SIG-M5 (cell line): ENCODE measurements around the gene PCDHGA6.
"Not testable (repeated sequence)": the region's sequence is repeated elsewhere in the genome, so short reads cannot be mapped to it uniquely, and the experiment has no call there.

ENCODE experiments used
- DNase-seq: peaks from one replicate; lab custom pipeline; 2025; lab: John Stamatoyannopoulos, UW

Gene PCDHGA6

DNA sequence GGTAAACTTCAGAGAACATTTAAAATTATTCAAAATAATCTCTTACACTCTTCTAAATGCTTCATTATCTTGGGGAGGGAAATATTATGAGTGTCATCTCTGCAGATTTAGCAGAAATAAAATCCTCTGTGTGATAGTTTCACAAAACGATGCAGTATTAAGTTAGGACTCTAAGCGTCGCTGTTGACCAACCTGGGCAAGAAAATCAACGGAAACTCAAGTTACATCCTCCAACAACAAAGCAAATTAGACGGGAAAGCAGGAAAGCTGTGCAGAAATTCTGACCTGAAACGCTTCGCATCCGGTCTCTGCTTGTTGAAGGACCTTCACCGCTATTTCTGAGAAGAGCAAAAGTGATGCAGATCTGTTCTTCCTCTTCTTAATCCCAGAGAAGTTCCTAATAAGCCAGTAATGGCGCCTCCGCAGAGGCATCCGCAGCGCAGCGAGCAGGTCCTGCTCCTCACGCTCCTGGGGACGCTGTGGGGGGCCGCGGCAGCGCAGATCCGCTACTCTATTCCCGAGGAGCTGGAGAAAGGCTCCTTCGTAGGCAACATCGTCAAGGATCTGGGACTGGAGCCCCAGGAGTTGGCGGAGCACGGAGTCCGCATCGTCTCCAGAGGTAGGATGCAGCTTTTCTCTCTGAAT lies at the start of gene PCDHGA6:
PCDHGA6 (plus strand) TSS at position 219 of the 645 bp plus-strand sequence; CDS start at position 412, 193 bp downstream.
- DNase-seq, result no peak

DNA sequence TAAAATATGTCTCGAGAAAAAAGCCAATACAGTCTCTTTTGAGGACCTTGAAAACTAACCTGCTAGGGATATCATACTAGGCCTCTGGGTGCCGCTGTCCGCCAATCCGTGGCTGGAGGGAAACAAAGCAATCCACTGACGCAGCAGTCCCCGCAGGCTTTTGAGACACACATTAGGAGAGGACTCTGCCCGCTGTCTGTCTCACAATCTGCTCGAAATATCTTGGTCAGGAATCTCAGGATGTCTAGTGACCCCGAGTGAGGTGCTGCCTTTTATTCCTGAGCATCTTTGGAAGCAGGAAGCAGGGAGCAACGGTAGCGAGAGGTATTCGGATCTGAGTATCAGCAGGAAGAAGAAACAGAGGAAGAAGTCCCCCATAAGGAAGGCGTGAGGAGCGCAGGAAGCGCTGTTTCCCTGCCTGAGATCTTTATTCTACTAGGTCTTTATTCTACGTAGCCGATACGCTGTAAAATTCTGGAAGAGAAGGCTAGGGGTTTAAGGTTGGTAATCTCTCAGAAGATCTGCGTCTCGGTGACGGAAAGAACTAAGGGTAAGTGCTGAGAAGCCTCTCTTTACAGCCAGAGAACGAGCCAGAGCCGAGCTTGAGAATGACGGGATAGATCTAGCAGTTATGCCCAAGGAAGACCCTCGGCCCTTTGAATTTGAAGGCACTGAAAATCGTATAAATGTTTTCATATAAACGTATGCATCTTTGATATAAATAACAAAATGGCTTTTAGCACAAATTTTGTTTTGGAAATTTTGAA lies 47.4 kb upstream of the PCDHGA6 start:
- DNase-seq, result no peak

GRCh38 chr5:141328231-141328630 lies 45.5 kb upstream of the PCDHGA6 start:
- no peak for DNase-seq

- no peak for DNase-seq
Observed at GRCh38 chr5:141330299-141331080, 43.2 kb upstream of the PCDHGA6 start, which contains the start of gene PCDHGA1. Gene PCDHGA1, plus strand, starts transcription at chr5:141330514.

DNA sequence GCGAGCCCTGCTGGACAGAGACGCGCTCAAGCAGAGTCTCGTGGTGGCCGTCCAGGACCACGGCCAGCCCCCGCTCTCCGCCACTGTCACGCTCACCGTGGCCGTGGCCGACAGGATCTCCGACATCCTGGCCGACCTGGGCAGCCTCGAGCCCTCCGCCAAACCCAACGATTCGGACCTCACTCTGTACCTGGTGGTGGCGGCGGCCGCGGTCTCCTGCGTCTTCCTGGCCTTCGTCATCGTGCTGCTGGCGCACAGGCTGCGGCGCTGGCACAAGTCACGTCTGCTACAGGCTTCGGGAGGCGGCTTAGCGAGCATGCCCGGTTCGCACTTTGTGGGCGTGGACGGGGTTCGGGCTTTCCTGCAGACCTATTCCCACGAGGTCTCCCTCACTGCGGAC lies 41.1 kb upstream of the PCDHGA6 start:
- not testable (repeated sequence) for DNase-seq

DNA sequence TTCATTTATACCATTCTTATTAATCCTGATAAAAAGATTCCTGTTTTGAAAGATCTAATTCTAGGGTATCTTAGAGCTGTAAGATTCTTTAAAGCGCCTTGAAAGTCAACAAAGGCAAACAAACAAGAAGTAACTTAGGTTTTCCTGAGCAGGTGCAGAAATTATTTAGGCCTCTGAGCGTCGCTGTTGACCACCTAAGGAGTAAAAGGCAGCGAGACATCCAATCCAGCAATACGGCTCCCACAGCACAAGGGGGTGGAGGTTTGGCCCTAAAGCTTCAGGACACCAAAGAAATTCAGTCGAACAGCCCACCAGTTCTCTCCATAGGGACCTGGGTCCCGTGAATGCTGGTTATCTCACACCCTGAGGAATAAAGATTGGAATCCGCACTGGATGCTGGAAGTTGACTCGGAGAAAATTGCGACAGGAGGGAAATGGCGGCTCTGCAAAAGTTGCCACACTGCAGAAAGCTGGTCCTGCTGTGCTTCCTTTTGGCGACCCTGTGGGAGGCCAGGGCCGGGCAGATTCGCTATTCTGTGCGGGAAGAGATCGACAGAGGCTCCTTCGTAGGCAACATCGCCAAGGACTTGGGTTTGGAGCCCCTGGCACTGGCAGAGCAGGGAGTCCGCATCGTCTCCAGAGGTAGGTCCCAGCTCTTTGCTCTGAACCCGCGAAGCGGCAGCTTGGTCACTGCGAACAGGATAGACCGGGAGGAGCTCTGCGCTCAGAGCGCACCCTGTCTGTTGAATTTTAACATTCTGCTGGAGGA lies 35.0 kb upstream of the PCDHGA6 start, which contains the start of gene PCDHGA2:
PCDHGA2 (plus strand) TSS at position 223 of the 769 bp plus-strand sequence.
- DNase-seq, result no peak

DNA sequence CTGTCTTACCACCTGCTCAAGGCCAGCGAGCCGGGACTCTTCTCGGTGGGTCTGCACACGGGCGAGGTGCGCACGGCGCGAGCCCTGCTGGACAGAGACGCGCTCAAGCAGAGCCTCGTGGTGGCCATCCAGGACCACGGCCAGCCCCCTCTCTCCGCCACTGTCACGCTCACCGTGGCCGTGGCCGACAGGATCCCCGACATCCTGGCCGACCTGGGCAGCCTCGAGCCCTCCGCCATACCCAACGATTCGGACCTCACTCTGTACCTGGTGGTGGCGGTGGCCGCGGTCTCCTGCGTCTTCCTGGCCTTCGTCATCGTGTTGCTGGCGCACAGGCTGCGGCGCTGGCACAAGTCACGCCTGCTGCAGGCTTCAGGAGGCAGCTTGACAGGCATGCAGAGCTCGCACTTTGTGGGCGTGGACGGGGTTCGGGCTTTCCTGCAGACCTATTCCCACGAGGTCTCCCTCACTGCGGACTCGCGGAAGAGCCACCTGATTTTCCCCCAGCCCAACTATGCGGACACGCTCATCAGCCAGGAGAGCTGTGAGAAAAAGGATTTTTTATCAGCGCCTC lies 32.8 kb upstream of the PCDHGA6 start:
- DNase-seq, result not testable (repeated sequence)

DNA sequence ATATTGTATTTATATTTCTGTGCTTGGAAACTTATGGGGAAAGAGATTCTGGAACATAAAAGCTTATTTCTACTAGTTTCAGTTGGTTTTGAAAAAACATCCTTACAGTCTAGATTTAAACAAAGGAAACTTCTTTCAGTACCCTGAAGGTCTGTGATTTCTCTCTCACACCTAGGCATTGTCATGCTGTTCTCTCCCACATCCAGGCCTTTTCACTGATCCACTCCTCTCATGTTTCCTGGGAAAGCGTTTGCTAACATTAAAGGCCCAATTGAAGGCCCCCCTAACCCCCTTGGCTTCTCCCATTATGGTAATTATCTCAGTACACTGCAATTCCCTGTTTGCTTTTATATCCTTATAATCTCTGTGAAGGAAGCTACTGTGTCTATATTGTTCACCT lies 30.9 kb upstream of the PCDHGA6 start:
- DNase-seq, result no peak

DNA sequence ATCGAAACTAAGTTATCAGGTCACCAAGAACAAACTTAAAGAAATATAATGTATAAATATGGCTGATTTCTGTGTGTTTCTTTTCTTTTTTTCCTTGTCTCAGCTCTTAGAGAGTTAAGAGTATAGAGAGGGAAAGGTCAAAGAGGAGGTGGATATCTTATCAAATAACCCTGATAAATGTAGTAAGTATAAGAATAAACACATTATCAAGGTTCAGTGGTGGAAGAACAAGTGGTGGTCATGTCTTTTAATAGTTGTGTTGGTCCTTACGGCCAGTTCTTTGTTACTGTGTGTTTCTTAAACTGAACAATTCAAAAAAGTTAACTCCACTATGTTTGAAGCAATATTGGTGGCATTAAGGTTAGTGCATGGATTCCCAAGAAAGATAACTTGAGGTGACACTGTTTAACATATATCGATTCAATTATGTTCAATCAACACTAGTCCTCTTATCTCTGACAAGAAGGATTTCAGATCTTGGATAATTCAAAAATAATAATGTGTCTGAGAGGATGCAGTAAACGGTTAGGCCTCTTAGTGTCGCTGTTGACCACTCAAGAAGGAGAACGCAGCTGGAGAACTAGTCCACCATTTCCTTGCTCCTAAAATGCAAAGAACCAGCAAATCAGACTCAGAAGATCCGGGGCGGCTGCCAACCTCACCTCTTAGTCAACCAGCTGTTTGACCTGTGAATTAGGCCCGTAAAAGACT lies 30.3 kb upstream of the PCDHGA6 start, which contains the start of gene PCDHGA3:
PCDHGA3 (plus strand) TSS at position 588 of the 711 bp plus-strand sequence. CDS start 205 bp downstream, outside the sequence.
- no peak for DNase-seq

DNA sequence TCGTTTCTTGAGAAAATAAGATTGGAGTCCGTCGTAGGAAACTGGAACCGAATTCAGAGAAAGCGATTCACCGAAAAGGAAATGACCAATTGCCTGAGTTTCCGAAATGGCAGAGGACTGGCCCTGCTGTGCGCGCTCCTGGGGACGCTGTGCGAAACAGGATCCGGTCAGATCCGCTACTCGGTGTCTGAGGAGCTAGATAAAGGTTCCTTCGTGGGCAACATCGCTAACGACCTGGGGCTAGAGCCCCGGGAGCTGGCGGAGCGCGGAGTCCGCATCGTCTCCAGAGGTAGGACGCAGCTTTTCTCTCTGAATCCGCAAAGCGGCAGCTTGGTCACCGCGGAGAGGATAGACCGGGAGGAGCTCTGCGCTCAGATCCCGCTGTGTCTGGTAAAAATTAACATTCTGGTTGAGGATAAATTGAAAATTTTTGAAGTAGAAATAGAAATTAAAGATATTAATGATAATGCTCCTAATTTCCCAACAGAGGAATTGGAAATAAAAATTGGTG lies 29.7 kb upstream of the PCDHGA6 start:
- no peak for DNase-seq

GRCh38 chr5:141345327-141345726 lies 28.4 kb upstream of the PCDHGA6 start:
- no peak for DNase-seq

DNA sequence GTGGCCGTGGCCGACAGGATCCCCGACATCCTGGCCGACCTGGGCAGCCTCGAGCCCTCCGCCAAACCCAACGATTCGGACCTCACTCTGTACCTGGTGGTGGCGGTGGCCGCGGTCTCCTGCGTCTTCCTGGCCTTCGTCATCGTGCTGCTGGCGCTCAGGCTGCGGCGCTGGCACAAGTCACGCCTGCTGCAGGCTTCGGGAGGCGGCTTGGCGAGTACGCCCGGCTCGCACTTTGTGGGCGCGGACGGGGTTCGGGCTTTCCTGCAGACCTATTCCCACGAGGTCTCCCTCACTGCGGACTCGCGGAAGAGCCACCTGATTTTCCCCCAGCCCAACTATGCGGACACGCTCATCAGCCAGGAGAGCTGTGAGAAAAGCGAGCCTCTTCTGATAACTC lies 27.7 kb upstream of the PCDHGA6 start:
- not testable (repeated sequence) for DNase-seq

DNA sequence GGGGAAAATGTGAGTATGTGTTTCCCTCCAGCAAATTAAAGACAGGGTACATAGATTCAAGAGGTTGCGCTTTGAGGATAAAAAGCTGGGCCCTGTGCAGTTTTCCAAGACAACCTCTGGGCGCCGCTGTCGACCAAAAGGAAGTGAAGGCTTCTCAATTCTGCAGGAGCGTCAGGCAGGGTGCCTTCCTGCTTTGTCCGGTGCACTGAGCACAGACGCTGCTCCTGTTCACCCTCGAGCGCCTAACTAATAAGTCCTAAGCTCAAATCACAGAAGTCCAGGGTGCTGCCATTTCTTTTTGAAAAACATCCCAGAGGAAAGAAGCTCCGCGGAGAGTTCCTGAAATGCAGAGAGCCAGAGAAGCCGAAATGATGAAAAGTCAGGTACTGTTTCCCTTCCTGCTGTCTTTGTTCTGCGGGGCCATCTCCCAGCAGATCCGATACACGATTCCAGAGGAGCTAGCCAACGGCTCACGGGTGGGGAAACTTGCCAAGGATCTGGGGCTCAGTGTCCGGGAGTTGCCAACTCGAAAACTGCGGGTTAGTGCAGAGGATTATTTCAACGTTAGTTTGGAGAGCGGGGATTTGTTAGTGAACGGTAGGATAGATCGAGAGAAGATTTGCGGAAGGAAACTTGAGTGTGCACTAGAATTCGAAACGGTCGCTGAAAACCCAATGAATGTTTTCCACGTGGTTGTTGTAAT lies 23.6 kb upstream of the PCDHGA6 start, which contains the start of gene PCDHGB1:
PCDHGB1 (plus strand) TSS at position 183 of the 703 bp plus-strand sequence; CDS start at position 345, 162 bp downstream.
- no peak for DNase-seq

DNA sequence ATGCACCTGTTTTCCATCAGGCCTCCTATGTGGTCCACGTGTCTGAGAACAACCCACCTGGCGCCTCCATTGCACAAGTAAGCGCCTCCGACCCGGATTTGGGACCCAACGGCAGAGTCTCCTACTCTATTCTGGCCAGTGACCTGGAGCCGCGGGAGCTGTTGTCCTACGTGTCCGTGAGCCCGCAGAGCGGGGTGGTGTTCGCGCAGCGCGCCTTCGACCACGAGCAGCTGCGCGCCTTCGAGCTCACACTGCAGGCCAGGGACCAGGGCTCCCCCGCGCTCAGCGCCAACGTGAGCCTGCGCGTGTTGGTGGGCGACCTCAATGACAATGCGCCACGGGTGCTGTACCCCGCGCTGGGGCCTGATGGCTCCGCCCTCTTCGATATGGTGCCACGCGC lies 22.1 kb upstream of the PCDHGA6 start:
- no peak for DNase-seq

GRCh38 chr5:141354900-141355469 lies 18.7 kb upstream of the PCDHGA6 start, which contains the start of gene PCDHGA4:
Gene PCDHGA4, plus strand, starts transcription at chr5:141355021. Its CDS starts 87 bp downstream, at chr5:141355108.
- DNase-seq, result no peak

- no peak for DNase-seq
Observed at GRCh38 chr5:141355641-141356040, 18.1 kb upstream of the PCDHGA6 start.

- no peak for DNase-seq
Observed at GRCh38 chr5:141356133-141356532, 17.6 kb upstream of the PCDHGA6 start.

DNA sequence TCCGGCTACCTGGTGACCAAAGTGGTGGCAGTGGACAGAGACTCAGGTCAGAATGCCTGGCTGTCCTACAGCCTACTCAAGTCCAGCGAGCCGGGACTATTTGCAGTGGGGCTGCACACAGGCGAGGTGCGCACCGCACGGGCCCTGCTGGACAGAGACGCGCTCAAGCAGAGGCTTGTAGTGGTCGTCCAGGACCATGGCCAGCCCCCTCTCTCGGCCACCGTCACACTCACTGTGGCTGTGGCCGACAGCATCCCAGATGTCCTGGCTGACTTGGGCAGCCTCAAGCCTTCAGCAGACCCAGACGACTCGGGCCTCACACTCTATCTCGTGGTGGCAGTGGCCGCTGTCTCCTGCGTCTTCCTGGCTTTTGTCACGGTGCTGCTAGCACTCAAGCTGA lies 16.7 kb upstream of the PCDHGA6 start:
- no peak for DNase-seq

DNA sequence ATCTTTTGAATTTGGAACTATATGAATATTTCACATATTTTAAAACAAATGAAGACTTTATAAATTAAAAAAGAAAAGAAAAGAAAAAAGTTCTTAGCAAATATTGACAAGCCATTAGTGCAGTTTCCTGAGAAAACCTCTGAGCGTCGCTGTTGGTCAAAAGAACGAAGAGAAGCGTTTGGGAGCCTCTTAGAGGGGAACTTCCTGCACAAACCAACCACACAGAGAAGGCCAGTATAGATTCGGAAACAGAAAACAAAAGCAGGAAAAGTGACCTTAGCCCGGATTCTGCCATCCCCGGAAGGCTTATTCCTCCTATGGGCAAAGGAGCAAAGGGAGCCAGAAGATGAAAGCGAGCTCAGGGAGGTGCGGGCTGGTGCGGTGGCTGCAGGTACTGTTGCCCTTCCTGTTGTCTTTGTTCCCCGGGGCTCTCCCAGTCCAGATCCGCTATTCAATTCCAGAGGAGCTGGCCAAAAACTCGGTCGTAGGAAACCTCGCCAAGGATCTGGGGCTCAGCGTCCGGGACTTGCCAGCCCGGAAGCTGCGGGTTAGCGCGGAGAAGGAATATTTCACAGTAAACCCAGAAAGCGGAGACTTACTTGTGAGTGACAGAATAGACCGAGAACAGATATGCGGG lies 13.8 kb upstream of the PCDHGA6 start, which contains the start of gene PCDHGB2:
PCDHGB2 (plus strand) TSS at position 205 of the 637 bp plus-strand sequence; CDS start at position 347, 142 bp downstream.
- DNase-seq, result no peak
